ENCODE results near the gene LTBR.

LTBR gene

GRCh38 chr12:6346942-6347341 is 37.0 kb upstream of the LTBR start:
- DNase-seq (ENCODE audit: low read depth): no peak

- DNase-seq (ENCODE audit: low read depth): no peak
Measured at GRCh38 chr12:6347367-6348338, 36.3 kb upstream of the LTBR start.

GRCh38 chr12:6351622-6352021 is 32.3 kb upstream of the LTBR start:
- DNase-seq (ENCODE audit: low read depth): no peak

GRCh38 chr12:6352193-6353173 is 31.5 kb upstream of the LTBR start:
- no peak for DNase-seq (ENCODE audit: low read depth)

GRCh38 chr12:6354495-6355393 is 29.2 kb upstream of the LTBR start:
- no peak for DNase-seq (ENCODE audit: low read depth)

GRCh38 chr12:6355491-6356373 is 28.2 kb upstream of the LTBR start:
- no peak for DNase-seq (ENCODE audit: low read depth)

GRCh38 chr12:6356374-6356820 is 27.6 kb upstream of the LTBR start:
- no peak for DNase-seq (ENCODE audit: low read depth)

GRCh38 chr12:6358881-6359280 is 25.1 kb upstream of the LTBR start:
- DNase-seq (ENCODE audit: low read depth): no peak

- no peak for DNase-seq (ENCODE audit: low read depth)
Measured at GRCh38 chr12:6360080-6360571, 23.8 kb upstream of the LTBR start.

GRCh38 chr12:6360578-6361490 is 23.1 kb upstream of the LTBR start:
- no peak for DNase-seq (ENCODE audit: low read depth)

- DNase-seq (ENCODE audit: low read depth): no peak
Measured at GRCh38 chr12:6361834-6362233, 22.1 kb upstream of the LTBR start.

- DNase-seq (ENCODE audit: low read depth): no peak
Measured at GRCh38 chr12:6362403-6362802, 21.6 kb upstream of the LTBR start.

- no peak for DNase-seq (ENCODE audit: low read depth)
Measured at GRCh38 chr12:6363010-6363329, 21.0 kb upstream of the LTBR start.

GRCh38 chr12:6363330-6364043 is 20.5 kb upstream of the LTBR start:
- peak; percentile 60 for DNase-seq (ENCODE audit: low read depth)

- no peak for DNase-seq (ENCODE audit: low read depth)
Measured at GRCh38 chr12:6364044-6364374, 20.0 kb upstream of the LTBR start.

- DNase-seq (ENCODE audit: low read depth): no peak
Measured at GRCh38 chr12:6367065-6367968, 16.6 kb upstream of the LTBR start.

- no peak for DNase-seq (ENCODE audit: low read depth)
Measured at GRCh38 chr12:6367969-6368892, 15.7 kb upstream of the LTBR start.

All from activated T-cell treated with anti-CD3 and anti-CD28 coated beads for 24 hours (primary cell).